HL-60/S4 treated with phorbol 12-myristate 13-acetate at 8.2 ng/mL for 4 days and 3 days (cell line): ENCODE data around the gene PDE9A.

Experiments
- in situ Hi-C: fragments of 300-500 bp; cut with MboI; formaldehyde crosslinking; loops from 2 replicates; pipeline ENCODE4 v1.15.0; 2022; ENCODE audit warnings: low sequenced_read_pairs

Gene PDE9A

DNA sequence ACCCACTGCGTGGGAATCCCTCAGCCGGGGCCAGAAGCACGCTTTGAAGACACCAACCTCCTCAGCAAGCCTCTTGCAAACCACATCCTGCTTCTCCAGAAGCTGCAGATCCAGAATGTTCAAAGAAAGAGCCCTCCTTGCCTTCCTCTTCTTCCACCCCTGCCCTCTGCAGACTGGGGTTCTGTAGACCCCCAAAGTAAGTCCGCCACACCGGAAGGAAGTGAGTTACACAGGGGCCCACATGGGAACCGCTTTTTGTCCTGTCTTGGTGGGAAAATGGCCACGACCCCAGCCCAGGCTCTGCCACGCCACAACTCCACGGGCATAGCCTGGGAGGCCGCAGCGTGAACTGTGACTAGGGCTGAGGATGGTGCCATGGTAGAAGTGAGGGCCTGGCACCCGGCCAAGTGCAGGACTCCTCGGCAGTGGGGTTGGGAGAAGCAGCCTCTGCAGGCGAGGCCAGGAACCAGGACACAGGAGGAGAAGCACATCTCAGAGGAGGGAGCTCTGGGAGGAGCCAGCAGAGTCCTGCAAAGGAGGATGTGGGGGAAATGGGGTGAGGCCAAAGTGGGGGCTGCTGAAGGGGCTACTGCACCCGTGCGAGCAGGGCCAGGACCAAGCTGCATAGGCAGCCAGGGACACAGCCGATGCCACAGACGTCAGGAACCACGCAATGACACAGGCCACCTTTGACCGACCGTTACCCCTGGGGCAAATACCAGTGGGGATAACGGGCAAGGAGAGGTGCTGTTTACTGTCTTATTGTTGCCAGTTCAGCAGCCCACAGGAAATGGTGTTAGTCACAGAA, 30.9 kb downstream of the PDE9A start:
- in situ Hi-C loops: no loop called here

DNA sequence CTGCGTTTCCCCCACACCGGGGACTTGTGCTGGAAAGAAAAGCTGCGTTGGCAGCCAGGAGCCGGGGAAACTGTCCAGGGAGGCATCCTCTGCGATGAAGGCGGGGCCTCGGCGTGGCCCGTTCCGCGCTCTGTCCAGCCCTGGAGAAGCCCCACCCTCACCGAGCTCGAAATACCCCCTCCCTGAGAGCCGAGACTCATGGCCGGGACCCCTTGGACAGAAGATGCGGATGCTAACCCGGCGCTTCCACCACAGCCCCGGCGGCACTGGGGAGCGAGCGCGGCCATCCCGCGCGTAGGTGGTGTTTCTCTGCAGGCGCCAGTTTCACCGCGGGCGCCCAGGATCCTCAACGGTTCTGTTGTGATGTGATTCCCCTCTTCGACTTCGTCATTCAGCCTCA, 31.6 kb downstream of the PDE9A start:
- in situ Hi-C loops: no loop called here

DNA sequence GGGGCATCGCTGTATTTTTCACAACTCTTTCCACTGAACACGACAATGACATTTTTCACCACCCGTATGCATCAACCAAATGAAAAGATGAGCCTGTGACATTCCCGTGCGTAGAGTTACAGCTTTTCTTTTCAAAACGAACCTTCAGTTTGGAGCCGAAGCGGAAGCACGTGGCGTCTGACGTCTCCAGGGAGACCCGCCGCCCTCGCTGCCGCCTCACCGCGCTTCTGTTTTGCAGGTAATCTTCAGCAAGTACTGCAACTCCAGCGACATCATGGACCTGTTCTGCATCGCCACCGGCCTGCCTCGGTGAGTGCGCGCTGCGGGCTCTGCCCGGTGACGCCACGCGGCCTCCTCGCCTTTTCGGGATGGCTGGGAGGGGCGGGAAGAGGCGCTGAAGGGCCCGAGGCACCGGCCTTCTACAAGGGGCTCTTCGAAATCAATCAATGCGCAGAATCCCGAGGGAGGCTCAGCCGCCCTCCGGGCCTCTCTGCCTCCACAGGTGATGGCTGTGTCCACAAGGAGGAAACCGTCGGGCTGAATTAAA, 32.6 kb downstream of the PDE9A start:
- in situ Hi-C loops: no loop called here

DNA sequence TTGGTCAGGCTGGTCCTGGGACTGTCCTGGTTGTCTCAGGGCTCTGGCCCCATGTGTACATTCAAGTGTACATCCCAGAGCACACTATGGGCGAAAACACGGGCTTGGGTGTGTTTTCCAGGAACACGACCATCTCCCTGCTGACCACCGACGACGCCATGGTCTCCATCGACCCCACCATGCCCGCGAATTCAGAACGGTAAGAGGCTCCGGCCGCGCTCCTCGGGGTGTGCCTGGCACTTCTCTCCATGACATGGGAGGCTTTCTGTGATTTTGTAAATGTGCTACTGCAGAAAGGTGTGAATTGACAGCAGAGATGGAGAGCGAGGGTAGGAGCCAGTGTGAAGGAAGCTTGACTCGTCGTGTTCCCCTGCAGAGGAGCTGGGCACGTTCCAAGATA, 34.4 kb downstream of the PDE9A start:
- in situ Hi-C loops: no loop called here

DNA sequence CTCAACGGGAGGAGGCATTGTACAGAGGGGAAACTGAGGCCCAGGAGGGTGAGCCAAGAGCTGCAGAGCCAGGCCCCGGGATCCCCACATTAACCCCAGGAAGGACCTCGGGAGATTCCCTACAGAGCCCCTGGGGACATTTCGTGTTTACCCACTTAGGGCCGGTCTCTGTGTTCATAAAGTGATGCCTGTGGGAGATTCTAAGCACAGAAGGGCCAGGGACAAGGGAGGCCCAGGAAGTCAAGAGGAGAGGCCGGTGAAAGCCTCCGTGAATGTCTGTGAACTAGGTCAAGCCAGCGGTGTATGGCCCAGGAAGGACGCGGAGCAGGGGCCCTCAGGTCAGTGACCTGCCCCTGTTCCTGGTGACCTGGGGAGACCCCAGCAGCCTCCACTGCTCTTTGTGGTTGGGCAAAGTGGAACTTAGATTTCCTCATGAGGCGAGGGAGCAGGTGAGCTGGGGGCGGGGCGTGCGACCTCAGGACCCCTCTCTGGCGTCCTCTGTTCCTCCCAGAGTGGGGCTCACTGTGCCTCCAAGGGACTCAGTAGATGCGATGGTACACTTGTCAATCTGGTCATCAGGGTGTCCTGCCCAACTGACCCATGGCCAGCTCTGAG, 34.9 kb downstream of the PDE9A start:
- in situ Hi-C loops: no loop called here

DNA sequence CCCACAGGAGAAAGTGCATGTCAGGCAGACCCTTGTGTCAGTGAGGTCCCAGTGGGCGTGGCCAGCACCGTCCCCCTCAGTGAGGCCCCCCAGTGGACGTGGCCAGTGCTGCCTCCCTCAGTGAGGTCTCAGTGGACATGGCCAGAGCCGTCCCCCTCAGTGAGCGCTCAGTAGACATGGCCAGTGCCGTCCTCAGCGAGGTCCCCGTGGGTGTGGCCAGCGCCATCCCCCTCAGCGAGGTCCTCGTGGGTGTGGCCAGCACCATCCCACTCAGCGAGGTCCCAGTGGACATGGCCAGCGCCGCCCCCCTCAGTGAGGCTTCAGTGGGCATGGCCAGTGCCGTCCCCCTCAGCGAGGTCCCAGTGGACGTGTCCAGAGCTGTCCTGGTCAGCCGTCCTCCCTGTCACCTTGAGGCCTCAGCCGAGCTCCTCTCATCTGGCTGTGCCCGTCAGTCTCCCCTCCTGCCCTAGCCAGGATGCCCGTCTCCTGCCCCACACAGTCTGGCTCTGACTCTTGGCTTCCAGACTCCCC, 35.5 kb downstream of the PDE9A start:
- in situ Hi-C loops: no loop called here

DNA sequence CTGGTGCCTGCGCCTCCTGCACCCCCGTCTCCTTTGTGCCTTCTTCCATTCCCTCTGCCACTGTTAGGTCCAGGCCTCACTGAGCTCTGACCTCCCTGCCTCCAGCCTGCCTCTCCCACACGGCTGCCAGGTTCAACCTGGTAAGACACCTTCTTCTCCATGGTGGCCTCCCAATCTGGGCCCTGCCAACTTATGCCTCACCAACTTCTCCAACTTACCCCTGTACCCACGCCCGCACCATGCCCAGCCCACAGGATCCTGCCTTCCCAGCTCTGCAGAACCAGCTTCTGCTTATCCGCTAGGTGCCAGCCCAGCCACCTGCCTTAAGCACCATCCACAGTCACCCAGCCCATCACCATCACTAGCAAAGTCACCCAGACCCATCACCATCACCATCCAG, 37.2 kb downstream of the PDE9A start:
- in situ Hi-C loops: no loop called here

DNA sequence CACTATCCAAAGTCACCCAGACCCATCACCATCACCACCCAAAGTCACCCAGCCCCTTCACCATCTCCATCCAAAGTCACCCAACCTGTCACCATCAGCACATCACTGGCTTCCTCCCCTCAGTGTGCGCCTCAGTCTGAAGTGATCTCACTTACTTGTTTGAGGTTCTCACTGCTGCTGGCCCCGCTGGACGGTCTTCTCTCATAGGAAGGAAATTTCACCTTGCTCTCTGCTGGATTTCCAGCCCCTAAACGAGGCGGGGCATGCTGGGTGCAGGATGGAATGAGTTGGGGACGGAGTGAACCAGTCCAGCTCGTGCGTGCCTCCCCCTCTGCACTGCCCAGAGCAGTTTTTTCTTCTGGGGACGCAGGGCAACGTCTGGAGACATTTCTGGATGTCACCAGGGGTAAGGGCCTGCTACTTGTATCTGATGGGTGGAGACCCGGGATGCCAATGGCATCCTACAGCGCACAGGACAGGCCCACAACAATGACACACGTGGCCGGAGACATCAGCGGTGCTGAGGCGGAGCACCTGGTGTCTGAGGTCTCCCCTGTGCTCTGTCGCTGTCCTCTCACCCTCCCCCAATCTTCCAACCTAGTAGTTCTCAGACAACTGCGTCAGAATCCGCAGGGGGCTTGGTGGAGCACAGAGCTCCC, 38.6 kb downstream of the PDE9A start:
- in situ Hi-C loops: no loop called here

DNA sequence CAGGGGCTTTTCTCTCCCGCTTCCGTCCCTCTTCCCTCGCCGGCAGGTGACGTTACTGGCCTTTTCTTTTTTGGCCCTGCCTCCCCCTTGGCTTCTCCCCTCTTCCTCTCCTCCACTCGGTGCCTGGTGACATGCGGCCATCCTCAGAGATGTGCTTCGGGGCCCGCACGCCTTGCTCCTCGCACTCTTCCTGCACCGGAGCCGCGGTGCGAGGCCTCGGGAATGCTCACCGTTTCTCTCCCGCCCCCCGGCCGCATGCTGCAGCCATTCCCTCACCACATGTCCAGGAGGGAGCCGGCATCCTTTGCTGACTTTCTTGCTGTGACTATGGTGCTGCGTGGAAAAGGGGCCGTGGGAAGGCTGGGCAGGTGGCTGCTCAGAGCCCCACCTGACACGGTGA, 39.3 kb downstream of the PDE9A start:
- in situ Hi-C loops: no loop called here

DNA sequence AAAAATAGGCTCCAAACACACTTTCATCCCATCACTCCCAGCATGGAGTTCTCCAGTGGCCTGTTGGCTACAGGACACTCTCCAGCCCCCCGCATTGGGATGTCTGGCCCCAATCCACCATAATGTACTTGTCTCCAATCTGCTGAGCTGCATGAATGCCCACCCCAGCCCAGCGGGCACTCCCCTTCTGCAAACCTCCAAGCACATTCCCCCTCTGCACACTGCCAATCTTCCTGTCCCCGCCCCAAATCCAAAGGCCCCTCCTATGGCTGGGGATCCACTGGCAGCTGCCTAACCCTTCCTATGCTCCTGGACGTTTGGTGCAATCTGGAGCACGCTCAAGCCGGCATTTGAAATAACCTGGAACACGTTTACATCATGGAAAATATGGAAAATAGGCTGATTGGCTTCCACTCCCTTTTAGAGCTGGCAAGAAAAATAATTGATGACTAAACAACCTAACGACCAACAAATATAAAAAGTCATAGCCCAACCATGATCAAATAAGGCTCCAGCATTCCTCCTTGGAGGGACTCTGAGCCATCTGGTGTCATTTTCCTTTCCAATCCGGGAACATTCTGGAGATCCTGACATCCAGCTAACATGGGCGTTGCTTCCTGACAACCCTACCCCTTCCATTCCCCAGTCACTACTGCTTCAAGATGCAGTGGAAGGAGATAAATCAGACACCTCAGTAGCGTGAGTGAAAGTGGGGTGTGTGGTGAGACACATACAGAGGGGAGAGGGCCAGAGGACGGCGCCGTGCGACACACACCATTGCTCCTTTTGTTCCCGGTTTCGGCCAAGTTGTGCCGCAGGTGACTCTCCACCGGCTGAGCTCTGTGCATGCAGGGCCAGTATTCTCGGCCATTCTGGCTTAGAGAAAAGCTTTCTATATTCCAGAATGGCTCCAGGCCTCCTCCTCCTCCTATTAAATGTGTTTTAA, 41.6 kb downstream of the PDE9A start:
- in situ Hi-C loops: no loop called here

DNA sequence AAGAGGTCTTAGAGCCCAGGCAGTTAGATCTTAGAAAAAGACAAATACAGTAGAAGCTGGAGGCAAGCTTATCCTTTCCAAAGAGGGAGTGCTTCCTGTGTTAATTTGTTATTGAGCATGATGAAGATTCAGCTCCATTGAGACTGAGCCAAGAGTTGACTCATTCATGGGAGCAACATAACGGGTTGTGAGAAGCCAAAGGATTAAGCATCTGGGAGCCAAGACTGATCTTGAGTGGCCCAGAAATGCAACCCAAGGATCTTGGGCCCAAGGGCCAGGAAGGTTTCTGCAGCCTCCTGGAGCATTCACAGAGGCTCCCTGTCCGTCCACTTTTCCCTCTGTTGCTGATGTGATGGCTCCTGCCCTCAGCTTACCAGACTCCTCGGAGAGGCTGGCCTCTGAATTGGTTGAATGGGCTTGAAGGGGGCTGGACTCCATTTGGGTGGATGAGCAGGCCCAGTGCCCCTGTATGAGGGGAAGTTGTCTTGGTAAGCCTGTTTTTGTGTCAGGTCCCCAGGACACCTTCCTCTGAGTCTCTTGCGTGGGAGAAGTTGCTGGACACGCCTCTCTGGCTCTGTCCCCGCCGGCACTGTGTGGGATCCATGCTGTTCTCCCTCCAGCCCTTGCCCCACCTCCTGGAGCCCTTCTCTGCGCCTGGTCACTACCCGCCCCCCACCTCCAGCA, 42.4 kb downstream of the PDE9A start:
- in situ Hi-C loops: no loop called here

DNA sequence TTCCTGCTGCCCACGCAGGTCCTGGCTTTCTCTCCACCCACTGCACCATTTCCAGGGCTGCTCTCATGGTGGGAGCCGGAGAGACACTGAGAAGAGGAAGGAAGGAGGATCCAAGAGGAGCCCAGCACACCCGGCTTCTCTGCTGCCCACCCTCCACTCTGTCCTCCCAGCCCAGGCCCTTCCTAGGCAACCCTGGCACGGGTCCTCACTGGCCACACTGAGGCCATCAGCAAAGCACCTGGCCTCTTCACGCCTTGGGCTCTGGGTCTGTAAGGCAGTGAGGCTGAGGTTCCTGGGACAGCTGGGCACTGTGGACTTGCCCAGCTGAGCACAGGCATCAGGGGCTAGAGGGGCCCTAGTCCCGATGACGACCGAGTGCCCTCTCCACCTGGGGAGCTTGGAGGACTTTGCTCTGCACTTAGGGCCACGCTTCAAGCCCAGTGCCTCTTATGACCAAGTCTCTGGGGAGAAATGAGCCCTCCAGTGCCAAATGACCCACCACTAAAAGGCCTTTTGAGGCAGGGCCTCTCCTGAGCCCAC, 43.1 kb downstream of the PDE9A start:
- in situ Hi-C loops: no loop called here

DNA sequence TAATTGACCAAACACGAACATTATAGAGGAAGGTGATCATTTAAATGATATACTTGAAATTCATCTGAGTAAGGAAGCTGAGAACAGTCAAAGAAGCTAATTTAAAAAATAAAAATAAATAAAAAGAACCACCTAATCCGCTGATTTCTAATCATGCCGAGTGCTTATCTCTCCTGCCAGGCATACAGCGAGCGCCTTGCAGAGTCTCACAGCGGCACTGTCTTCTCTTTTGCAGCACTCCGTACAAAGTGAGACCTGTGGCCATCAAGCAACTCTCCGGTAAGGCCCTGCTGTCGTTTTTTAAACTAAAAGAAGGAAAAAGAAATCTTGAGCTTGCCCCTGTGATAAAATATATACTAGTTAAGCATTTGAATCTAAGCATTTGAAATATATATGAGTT, 45.3 kb downstream of the PDE9A start:
- in situ Hi-C loops: no loop called here

DNA sequence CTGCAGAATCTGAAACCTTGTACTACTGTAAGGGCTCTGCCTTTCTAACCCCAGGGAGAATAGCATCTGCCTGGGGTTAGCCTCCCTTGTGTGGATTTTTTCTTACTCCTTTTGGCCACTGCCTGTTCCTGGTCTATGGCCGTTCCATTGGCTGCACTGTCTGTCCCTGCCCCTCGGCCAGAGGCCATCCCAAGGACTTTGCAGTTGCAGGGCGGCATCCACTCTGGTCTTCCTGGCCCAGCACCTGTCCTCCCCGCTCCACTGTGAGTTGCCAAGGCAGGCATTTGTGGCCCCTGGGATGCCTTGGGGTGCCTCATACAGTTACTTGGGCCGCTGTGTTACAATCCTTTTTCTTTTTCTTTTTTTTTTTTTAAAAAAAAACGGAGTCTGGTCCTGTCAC, 45.8 kb downstream of the PDE9A start:
- in situ Hi-C loops: no loop called here

DNA sequence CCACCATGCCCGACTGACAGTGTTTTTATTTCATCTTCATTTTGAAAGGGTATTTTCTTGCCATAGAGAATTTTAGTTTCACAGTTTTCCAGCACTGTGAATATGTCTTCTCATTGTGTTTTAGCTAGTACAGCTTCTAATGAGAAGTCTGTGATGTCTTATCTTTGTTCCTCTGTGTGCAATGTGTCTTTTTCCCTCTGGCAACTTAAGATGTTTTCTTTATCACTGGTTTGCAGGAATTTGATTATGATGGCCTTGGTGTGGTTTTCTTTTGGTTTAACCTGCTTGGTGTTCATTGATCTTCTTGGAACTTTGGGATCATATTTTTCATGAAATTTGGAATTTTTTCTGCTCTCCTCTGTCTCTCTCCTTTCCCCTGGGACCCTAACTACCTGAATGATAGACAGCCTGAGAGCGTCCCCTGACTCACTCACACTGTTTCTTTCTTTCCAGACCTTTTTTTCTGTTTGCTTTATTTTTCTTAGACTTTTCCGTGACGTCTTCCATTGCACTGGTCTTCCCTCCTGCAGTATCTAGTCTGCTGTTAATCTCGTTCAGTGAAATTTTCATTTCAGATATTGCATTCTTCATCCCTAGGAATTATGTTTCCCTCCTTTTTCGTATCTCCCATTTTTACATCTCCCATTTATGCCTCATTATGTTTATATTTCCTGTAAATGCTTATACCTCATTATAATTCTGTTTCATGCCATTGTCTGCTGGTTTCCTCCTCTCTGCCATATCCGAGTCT, 48.5 kb downstream of the PDE9A start:
- in situ Hi-C loops: no loop called here

DNA sequence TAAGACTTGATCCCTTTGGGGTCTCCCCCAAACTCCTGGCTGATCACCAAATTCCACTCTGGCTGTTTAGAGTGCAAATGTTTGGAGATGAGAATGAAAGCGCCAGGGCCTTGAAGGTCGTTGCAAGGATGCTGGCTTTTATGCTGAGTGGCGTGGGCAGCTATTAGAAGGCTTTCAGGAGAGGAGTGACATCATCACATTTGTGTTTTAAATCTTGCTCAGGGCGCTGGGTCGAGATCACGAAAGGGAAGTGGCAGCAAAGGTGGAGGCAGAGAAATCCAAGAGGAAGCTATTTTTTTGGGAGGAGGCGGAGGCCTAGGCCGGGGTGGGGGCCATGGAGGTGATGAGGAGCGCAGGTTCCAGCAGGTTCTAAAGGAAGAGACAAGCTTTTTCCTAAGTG, 49.3 kb downstream of the PDE9A start:
- in situ Hi-C loops: no loop called here

DNA sequence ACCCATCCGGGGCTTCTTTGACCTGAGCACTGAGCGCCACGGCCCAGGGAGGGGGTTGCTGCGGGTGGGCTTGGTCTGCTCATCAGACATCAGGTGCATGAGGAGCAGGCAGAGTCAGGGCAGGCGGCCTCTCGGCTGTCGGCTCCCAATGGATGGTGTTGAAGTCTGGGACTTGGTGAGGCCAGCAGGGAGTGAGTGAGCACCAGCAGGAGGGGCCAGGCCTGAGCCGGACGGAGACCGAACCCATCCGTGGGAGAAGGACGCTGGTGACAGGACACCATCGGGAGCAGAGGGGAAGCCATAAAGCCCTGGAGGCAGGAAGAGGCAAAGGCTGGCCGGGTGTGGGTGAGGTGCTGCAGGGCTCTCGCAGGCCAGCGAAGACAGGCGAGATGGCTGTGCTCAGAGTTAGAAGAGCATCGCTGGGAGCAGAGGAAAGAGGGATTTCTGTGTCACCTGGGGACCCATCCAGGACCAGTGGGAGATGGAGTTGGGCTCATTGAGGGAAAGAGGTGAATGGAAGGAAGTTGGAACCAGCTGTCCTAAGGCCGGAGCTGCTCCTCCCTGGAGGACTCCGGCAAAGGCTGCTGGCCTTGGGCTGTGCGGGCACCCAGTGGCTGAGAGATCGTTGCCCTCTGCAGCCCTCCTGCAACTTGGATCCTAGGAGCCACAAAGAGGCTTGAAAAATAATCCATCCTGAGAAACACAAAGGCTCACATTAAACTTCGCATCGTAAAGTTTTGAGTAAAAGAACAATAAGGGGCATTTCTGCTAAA, 49.9 kb downstream of the PDE9A start:
- in situ Hi-C loops: no loop called here

DNA sequence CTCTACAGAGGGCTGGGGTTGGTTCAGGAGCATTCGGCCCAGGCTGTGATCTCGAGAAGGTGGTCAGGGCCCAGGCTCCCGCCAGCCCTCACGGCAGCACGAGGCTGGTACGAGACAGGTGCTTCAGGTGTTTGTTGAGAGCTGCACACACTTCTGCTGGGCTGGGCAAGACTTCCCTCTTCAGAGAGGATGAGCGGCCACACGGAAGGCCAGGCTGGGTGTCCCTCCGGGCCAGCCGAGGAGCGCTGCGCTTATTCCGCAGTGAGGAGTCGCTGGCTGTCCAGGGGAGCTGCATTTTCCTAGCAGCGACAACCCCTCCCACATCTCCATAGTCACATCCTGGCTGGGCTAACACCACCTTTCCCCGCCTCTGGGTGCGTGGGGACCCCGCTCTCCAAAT, 50.5 kb downstream of the PDE9A start:
- in situ Hi-C loops: no loop called here
